HG02798 (cell line): ENCODE measurements around the gene PTPN14.
"Not testable (repeated sequence)": the region's sequence is repeated elsewhere in the genome, so short reads cannot be mapped to it uniquely, and the experiment has no call there.

Experiments
- ATAC-seq: cut with Tn5 transposase; IDR thresholded peaks from one replicate; pipeline ENCODE4 v1.9.1; 2021; ENCODE audit warnings: mild to moderate bottlenecking; ENCODE audit not compliant: unreplicated experiment, poor library complexity

PTPN14 gene

DNA sequence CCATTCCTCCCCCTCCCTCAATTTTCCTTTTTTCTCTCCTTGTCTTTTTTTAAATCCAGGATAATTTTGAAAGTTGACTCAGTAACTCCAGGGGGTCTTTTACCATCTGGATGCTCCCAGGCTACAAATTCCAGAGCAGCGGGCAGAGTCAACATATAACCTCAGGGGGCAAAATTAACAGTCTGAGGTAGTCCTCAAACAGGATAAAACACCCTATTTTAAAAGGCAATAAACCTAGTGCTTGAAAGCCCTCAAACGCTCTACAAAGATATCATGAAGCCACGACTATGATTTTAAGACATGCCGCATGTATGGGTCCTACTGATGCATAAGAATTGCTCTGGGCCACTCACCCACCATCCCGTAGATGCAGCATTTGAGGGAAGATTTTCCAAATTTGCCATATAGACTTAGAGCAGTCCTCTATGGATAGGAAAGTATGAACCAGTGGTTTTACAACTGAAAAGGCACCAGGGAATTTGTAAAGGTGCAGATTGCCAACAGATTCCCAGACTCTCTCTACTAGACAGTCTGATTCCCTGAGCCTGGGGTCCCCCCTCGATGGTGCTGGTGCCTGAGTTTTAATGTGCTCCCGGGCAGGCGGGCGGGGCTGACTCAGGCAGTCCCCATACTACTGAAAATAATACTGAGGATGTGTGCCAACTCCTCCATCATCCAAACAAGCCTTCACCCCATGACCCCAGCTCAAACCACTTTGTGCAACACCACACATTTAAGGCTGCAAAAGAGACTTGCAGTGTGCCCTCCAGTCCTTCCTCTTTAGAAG lies 37.2 kb downstream of the PTPN14 start:
- ATAC-seq: no peak

DNA sequence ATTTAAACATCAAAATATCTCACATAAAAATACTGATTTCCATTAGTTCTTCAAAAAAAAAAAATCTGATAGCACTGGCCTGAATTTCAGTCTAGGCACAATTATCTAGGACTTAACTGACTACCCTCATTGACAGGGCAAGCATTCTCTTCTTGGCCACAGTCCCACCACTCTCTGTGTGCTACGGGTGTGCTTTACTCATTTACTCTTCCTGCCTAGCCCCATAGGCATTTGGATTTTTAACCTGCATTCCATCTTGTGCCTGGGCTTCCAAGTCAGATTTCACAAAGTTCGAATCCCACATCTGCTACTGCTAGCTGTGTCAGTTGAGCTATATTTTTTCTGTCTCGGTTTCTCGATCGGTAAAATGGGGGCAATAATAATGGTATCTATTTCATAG lies 38.0 kb downstream of the PTPN14 start:
- no peak for ATAC-seq

DNA sequence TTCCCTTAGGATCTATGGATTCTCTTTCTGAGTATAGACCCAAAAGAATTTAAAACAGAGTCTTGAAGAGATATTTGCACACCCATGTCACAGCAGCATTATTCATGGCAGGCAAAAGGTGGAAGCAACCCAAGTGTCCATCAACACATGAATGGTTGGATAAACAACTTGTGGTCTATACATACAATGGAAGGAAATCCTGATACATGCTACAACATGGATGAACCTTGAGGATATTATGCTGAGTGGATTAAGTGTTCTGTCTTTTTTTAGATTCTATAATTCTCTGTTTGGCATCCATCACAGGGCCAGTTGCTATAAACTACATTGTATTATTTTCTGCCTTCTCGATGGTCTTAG lies 39.8 kb downstream of the PTPN14 start:
- no peak for ATAC-seq

DNA sequence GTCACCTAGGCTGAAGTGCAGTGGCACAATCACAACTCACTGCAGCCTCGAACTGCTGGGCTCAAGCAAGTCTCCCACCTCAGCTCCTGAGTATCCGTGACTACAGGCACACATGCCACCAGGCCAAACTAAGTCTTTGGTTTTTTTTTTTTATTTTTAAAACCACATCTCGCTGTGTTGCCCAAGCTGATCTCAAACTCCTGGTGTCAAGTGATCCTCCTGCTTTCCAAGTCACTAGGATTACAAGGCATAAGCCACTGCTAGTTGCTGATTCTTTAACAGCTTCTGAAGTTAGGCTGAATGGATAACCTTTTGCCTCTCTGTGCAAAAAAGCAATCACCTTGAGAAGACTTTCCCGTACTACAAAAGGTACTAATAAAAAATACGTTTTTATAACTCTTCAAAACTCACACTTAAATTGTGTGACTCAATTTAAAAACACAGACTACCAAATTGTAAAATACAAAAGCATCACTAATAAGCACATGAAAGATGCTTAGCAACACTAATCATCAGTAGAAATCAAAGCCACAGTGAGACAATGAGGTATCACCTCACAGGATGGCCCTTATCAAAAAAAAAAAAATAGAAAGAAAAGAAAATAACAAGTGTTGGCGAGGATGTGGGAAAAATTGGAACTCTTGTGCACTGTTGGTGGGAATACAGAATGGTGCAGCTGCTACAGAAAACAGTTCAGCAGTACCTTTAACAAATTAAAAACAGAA lies 40.3 kb downstream of the PTPN14 start:
- ATAC-seq: no peak

DNA sequence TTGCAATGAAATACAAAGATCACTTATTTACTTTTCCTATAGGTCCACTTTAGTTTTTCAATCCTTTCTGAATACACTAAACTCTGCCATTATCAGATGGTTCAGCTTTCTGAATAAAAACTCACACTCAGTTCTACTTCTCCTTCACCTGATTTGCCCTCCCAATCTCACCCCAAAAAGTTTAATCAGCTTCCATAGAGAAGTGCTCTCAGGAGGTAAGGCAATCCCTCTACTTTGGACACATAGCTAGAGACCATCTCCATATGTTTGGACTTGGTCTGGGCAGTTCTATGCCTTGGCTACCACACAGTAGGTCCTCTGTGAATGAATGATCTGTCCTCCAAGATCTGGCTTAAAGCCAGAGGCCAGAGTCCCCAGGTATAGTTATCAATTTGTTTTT lies 40.9 kb downstream of the PTPN14 start:
- no peak for ATAC-seq

DNA sequence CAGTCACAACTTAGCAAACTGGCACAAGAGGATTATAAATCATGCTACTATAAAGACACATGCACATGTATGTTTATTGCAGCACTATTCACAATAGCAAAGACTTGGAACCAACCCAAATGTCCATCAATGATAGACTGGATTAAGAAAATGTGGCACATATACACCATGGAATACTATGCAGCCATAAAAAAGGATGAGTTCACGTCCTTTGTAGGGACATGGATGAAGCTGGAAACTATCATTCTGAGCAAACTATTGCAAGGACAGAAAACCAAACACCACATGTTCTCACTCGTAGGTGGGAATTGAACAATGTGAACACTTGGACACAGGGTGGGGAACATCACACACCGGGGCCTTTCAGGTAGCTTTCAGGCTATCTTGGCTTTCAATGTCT lies 41.8 kb downstream of the PTPN14 start:
- ATAC-seq: not testable (repeated sequence)

DNA sequence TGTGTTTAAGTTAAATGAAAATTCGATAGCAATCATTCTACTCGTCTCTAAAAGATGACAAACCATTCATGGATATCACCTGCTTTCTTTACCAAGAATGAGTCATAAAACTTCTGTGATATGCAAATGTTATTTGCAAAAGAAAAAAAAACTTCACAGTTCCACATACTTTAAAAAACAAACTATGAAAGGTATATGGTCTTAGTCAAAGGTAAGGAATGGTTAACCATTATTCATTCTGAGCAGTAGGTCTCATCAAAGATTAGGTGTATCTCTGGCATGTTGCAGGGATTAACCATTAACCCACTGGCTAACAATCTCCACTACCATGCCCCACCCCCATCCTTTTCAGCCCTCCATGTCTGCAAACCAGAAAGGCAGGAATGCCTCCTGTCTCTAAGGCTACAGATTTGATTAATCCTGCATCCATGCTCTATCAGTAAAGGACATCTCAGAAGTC lies 44.4 kb downstream of the PTPN14 start:
- ATAC-seq: peak; percentile 69

DNA sequence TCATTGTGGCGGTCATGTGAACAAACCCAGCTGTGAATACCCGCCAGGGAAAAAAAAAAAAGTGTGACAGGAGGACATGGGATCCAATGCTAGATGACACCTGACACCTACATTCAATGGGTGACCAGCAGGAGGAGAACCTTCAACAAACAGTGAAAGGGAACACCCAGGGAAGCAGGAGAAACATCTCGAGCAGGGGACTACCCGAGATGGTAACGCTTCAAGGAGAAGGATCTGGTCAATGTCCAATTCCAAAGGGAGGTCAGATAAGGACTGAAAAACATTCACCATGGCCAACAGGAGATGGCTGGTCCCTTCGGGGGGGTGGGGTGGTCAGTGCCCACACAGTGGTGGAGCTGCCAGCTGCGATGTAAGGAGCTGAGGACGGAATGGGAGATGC lies 46.3 kb downstream of the PTPN14 start:
- no peak for ATAC-seq

DNA sequence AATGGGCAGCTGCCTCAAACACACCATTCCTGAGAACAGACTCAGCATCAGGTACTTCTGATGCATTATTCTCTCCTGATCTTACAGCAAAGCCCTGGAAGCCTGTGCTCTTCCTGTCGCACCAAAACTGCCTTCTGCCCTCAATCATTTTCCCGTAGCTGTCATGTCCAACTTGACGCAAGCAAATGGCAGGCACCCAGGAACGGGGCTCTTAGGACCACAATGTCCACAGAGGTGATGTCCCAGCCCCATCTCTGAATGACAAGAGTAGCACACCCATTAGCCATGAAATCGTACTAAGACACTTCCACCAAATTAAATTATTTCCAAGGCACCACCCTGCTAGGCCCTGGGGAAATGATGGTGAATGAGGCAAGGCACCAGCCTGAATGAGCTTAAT lies 47.1 kb downstream of the PTPN14 start:
- no peak for ATAC-seq

DNA sequence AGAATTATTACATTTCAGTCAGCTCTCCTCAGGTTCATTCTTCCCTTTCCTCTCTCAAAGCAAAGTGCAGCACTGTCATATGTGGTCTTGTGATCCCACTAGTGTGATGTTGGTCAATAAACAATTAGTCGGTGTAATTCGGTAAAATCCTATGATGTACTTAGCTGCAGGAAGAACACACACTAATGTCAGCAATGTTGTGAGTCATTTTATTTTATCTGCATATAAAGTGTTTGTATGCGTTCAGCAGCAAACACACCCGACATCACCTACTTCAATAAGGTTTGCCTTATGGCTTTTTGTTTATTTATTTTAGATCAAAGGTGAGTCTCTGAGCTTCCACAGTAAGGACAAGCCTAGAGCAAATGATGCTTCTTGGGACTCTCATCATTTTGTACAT lies 47.8 kb downstream of the PTPN14 start:
- ATAC-seq: no peak

DNA sequence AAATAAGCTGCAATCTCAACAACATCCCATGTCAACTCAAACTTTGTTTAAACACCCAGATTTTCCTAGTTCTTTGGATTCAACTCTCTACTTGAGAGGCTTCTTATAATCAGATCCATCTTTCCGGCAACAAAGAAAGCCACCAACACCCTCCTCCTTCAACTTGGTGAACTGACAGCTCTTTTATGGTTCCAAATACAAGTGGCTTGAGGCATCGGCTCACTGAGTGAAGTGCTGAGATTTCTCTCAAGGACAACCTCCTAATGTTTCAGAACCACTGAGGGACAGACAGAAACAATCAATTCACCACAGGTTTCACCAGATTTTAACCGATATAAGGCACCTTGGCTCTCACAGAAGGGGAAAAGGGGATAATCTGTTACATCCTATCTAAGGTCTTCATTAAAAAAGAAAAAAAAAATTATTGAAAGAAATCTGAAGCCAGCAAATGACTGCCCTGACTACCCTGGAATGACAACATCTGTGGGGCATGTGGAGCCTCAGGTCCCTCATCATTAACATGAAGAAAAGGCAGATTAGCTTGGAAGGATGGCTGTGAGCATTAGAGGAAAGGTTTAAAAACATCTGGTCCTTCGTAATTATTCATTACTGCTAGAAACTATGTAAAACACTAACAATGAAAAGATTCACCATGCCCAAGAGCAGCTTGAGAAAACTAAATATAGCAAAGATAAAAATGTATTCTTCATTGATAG lies 50.9 kb downstream of the PTPN14 start:
- ATAC-seq: no peak

DNA sequence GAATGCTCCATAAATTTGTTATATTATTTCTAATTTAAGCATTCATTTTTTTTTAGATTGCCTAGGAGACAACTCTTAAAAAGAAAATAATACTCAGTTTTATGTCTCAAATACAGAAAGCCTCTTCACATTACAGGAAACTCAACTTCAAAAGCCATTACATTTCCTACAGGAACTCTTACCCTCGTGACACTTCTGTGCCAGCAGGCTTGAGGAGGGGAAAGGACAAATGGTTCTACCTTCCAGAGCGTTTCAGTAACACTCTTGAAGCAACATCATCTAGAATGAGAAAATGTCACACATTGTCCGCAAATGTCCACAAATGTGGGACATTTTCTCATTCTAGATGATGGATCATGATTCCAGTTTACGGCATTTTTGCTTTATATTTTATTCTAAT lies 51.7 kb downstream of the PTPN14 start:
- no peak for ATAC-seq

DNA sequence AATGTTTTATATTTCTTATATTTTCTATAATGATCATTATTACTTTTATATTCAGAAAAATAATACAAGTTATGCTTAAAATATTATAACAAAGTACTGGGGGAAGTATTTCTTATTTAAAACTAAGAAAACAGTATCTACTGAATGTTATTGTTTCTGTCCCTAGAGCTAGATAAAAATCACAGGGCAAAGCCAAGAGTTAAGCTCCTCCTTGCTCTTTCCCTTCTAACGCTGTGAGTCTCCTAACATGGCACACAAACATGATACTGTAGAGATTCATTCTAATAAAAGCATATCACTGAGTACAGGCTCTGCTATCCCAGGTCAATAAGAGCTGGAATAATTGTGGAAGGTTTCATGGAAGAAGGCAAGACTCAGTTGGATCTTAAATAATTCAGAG lies 53.4 kb downstream of the PTPN14 start:
- ATAC-seq: no peak

DNA sequence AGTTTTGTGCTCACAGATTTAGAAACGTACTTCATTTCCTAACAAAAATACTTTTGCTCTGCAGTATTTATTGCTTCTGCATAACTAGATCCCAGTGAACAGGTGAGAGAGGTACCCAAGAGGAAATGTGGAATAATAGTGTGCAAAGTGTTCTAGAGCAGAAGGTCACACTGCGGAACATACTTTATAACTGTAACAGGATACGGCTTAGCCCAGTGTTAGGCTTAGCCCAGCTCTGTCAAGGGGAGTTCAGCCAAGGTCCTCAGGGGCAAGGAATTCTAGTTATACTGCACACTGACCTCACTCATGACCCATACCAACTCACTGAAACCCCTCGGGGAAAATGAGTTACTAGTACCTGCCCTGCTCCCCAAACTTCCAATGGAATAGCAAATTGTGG lies 55.3 kb downstream of the PTPN14 start:
- ATAC-seq: no peak

DNA sequence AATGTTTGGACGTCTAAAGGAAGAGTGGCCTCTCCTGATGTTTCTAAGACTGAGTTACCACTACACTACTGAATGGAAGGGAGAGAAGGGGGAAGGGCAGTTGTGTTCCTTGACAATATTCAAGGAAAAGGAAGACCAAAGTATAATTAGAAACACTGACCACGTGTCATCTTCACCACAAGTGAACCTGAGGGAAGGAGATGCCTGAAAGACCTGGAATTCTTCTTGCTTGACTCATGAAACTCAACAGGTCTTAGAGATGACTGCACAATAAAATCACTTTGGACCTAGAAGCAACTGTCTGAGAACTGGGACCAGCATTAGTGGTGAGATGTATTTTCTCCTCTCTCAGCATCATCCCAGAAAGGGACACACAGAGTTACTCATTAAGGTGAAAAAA lies 56.7 kb downstream of the PTPN14 start:
- ATAC-seq: no peak

DNA sequence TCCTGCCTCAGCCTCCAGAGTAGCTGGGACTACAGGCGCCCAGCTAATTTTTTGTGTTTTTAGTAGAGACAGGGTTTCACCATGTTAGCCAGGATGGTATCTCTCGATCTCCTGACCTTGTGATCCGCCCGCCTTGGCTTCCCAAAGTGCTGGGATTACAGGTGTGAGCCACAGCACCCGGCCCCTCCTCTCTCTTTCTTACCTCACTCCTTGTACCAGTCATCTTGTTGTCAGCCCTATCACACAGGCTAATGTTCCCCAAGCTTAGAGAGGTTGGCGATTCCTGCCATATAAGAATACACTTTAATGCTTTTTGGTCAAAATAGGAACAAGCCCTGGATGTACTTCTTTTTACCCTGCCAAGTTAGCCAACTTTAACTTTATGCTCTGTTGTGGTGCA lies 57.2 kb downstream of the PTPN14 start:
- ATAC-seq: not testable (repeated sequence)

DNA sequence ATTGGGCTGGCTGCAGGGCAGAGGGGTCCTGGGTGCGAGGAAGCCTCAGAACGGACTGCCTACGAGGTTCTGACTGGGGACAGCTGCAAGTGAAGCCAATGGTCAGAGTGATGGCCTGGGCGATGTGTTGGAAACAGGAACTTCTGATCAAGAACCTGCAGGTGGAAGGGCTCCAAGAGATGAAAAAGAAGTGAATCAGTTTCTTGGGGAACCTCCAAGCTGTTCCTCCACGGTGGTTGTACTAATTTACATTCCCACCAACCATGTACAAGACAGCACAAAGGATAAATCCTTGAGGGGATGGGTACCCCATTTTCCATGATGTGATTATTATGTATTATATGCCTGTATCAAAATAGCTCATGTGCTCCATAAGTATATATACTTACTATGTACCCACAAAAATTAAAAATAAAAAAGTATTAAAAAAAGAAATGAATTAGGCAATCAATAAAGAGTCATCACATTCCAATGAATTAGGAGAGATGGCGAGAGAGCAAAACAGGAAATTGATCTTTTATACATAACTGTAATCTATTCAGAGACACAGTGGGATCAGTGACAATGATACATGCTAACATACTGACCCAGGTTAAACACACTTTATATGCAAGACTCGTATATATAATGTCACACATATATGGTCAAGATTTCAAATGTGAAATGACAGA lies 58.1 kb downstream of the PTPN14 start:
- no peak for ATAC-seq

DNA sequence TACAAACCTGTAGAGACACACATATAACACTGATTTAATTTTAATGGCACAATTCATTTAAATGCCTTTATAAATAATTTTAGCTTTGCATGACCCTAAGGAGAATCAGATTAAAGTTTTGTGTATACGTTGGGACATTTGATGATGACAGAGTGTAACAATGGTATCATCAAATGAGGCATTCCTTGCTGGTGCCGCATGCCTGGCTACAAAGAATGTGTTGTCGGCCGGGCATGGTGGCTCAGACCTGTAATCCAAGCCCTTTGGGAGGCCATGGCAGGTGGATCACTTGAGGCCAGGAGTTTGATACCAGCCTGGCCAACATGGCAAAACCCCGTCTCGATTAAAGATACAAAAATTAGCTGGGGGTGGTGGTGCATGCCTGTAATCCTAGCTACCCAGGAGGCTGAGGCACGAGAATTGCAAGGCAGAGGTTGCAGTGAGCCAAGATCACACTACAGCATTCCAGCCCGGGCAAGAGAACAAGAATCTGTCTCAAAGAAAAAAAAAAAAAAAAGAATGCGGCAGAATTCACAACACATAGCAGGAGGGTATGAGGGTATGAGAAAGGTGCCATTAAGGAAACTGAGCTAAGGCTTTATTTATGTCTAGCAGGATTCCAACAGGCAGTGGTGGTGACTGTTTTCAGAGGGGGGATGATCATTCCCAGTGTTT lies 58.9 kb downstream of the PTPN14 start:
- ATAC-seq: no peak

DNA sequence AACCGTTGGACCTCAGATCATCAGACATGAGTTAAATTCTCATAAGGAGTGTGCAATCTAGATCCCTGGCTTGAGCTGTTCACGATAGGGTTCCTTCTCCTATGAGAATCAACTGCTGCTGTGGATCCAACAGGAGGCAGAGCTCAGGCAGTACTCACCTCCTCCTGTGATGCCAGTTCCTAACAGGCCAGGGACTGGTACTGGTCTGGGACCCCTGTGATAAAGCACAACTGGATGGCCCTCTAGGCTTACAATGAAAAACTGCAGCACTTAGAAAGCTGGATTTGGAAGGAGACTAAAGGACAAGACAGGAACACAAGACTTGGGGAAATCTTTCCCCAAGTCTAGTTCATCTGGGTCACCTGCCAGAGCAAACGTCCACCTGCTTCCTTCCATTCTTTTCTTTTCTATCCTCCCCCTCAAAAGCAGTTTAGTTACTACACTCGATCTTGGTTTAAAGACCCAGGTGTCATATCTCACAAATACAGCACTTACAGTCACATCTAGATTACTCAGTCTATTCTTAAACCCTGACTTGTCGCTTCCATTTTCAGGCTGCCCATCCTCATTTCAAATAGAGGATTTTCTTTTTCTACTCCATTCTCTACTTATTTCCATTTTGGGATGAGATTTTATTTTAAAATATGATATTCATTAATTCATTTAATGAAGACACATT lies 59.8 kb downstream of the PTPN14 start:
- no peak for ATAC-seq

DNA sequence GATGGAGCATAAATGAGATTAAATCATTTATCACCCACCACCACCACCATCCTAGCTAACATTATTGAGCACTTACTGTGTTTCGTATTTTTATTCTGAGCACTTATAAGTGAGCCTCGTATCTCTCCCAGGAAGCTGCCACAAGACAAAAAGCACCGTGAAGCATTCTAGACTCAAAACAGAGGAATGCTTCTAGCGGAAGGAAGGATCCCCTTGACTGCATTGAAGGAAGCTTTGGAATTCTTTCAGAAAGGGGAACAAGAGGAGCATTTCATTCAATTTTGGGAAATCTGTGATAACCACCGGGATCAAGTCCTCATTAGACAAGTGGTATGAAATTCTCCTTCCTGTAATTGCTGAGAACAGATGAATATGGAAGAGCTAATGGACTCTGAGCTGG lies 66.3 kb downstream of the PTPN14 start:
- no peak for ATAC-seq
